ACC112 (cell line): ENCODE data around the gene PSMB7.

ENCODE experiments used
- H2AFZ ChIP-seq: fragments of 200-600 bp; sonication (generic); one replicate; pipeline ENCODE4 v1.6.0; 2017; ENCODE audit warnings: antibody characterized with exemption, low read length; ENCODE audit not compliant: unreplicated experiment
- H3K27ac ChIP-seq: fragments of 200-600 bp; sonication (generic); 2 replicates; pipeline ENCODE4 v1.5.1; 2014; ENCODE audit warnings: low read depth, mild to moderate bottlenecking, antibody characterized with exemption, low read length, moderate library complexity
- H3K27me3 ChIP-seq: fragments of 200-600 bp; sonication (generic); 2 replicates; pipeline ENCODE4 v1.6.1; 2014; ENCODE audit warnings: mild to moderate bottlenecking, antibody characterized with exemption, low read length, moderate library complexity, mixed read lengths; ENCODE audit not compliant: insufficient read depth
- H3K36me3 ChIP-seq: fragments of 200-600 bp; sonication (generic); 2 replicates; pipeline ENCODE4 v1.6.1; 2016; ENCODE audit warnings: mild to moderate bottlenecking, antibody characterized with exemption, low read length, moderate library complexity, mixed read lengths; ENCODE audit not compliant: insufficient read depth
- H3K4me1 ChIP-seq: fragments of 200-600 bp; sonication (generic); one replicate; pipeline ENCODE4 v1.6.1; 2016; ENCODE audit warnings: low read length, mixed read lengths; ENCODE audit not compliant: insufficient read depth, unreplicated experiment, control insufficient read depth
- H3K4me3 ChIP-seq: fragments of 200-600 bp; sonication (generic); 2 replicates; pipeline ENCODE4 v1.5.1; 2014; ENCODE audit warnings: mild to moderate bottlenecking, low read depth, low read length
- H3K79me2 ChIP-seq: fragments of 200-600 bp; sonication (generic); one replicate; pipeline ENCODE4 v1.6.0; 2016; ENCODE audit warnings: low read length; ENCODE audit not compliant: control insufficient read depth, unreplicated experiment, insufficient read depth

Gene PSMB7

GRCh38 chr9:124308606-124309491, 106.4 kb downstream of the PSMB7 start:
- Histone ChIP-seq H3K4me1 (peaks cover 46% of the 10 kb centered on the region), H3K27ac (peak overlapping the region; percentile 87), H3K79me2 (peaks cover 71% of the 10 kb centered on the region), H2AFZ (no peak overlapping the region), H3K36me3 (peaks cover 26% of the 10 kb centered on the region), H3K4me3 (no peak overlapping the region), H3K27me3 (no peaks in the 10 kb centered on the region)

GRCh38 chr9:124307379-124308030, 107.7 kb downstream of the PSMB7 start:
- Histone ChIP-seq H3K4me1 (peaks cover 46% of the 10 kb centered on the region), H3K27me3 (no peaks in the 10 kb centered on the region), H3K4me3 (no peak overlapping the region), H3K36me3 (peaks cover 29% of the 10 kb centered on the region), H2AFZ (no peak overlapping the region), H3K79me2 (peaks cover 70% of the 10 kb centered on the region), H3K27ac (peak overlapping the region; percentile 95)

- Histone ChIP-seq H3K27ac (peak overlapping the region; percentile 95), H3K4me3 (peak overlapping the region; percentile 32; the same call in 1 of the 2 replicates), H3K36me3 (peaks cover 25% of the 10 kb centered on the region), H3K79me2 (peaks cover 68% of the 10 kb centered on the region), H3K27me3 (no peaks in the 10 kb centered on the region), H2AFZ (no peak overlapping the region), H3K4me1 (peaks cover 46% of the 10 kb centered on the region)
Observed at GRCh38 chr9:124306098-124306735, 109.0 kb downstream of the PSMB7 start.

GRCh38 chr9:124304285-124304684, 111.0 kb downstream of the PSMB7 start:
- Histone ChIP-seq H3K79me2 (peaks cover 69% of the 10 kb centered on the region), H3K27ac (peak overlapping the region; percentile 22; the same call in 1 of the 2 replicates), H3K4me1 (peaks cover 53% of the 10 kb centered on the region), H3K27me3 (no peaks in the 10 kb centered on the region), H3K36me3 (peaks cover 25% of the 10 kb centered on the region), H3K4me3 (no peak overlapping the region), H2AFZ (no peak overlapping the region)

GRCh38 chr9:124303762-124304161, 111.5 kb downstream of the PSMB7 start:
- peaks cover 25% of the 10 kb centered on the region for H3K36me3 ChIP-seq
- no peak overlapping the region for H3K27ac ChIP-seq
- H3K4me1 ChIP-seq: peaks cover 53% of the 10 kb centered on the region
- H3K27me3 ChIP-seq: no peaks in the 10 kb centered on the region
- no peak overlapping the region for H3K4me3 ChIP-seq
- no peak overlapping the region for H2AFZ ChIP-seq
- H3K79me2 ChIP-seq: peaks cover 69% of the 10 kb centered on the region
